HuH-7 (cell line): ENCODE measurements around the gene ELFN1.

ENCODE experiments used
- DNase-seq: peaks from one replicate; pipeline ENCODE4 v3.0.0; 2011; ENCODE audit warnings: low spot score

The ELFN1 gene

DNA sequence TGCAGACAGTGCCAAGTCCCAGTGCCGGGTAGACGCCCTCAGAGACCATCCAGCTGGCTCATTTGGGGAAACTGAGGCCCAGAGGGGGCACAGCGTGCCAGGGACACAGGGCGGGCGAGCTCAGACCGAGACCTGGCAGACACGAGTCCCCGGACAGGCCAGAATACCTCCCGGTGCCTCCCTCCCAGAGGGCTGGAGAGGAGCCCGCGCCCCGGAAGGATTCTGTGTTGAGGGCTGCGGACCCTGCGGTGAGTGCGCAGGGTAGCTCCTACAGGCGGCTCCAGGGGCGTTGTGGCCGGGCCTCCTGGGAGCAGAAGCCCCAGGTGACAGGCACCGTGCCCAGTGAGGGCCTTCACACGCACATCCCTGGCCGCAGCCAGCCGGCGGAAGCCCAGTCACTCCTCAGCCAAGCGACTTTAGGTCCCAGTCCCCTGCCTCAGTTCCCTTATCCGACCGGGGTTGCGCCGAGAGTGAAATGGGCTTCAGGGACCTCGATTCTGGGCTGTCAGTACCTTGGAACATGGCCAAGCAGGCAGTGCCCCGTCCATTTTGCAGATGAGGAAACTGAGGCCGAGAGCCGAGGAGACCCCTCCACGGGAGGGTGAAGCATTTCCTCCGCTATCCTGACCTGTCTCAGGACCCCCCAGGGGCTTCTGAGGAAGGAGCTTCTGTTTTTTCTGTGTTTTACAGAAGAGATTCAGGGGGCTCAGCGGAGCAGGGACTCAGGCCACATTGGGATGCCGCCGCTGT lies 73.6 kb downstream of the ELFN1 start:
- no peak for DNase-seq

GRCh38 chr7:1744296-1745017 lies 74.4 kb downstream of the ELFN1 start:
- no peak for DNase-seq

DNA sequence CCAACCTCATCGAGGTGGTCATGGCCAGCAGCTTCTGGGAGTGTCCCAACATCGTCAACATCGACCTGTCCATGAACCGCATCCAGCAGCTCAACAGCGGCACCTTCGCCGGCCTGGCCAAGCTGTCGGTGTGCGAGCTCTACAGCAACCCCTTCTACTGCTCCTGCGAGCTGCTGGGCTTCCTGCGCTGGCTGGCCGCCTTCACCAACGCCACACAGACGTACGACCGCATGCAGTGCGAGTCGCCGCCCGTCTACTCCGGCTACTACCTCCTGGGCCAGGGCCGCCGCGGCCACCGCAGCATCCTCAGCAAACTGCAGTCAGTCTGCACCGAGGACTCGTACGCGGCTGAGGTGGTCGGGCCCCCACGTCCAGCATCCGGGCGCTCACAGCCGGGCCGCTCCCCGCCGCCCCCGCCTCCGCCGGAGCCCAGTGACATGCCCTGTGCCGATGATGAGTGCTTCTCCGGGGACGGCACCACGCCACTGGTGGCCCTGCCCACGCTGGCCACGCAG lies 75.0 kb downstream of the ELFN1 start:
- no peak for DNase-seq

GRCh38 chr7:1745576-1746490 lies 75.8 kb downstream of the ELFN1 start:
- no peak for DNase-seq

DNA sequence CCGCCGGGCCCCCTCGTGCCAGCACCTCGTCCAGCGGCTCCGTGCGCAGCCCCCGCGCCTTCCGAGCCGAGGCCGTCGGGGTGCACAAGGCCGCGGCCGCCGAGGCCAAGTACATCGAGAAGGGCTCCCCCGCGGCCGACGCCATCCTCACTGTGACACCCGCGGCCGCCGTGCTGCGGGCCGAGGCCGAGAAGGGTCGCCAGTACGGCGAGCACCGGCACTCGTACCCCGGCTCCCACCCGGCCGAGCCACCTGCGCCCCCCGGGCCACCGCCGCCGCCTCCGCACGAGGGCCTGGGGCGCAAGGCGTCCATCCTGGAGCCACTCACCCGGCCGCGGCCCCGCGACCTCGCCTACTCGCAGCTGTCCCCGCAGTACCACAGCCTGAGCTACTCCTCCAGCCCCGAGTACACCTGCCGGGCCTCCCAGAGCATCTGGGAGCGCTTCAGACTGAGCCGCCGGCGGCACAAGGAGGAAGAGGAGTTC lies 76.5 kb downstream of the ELFN1 start:
- DNase-seq = no peak

DNA sequence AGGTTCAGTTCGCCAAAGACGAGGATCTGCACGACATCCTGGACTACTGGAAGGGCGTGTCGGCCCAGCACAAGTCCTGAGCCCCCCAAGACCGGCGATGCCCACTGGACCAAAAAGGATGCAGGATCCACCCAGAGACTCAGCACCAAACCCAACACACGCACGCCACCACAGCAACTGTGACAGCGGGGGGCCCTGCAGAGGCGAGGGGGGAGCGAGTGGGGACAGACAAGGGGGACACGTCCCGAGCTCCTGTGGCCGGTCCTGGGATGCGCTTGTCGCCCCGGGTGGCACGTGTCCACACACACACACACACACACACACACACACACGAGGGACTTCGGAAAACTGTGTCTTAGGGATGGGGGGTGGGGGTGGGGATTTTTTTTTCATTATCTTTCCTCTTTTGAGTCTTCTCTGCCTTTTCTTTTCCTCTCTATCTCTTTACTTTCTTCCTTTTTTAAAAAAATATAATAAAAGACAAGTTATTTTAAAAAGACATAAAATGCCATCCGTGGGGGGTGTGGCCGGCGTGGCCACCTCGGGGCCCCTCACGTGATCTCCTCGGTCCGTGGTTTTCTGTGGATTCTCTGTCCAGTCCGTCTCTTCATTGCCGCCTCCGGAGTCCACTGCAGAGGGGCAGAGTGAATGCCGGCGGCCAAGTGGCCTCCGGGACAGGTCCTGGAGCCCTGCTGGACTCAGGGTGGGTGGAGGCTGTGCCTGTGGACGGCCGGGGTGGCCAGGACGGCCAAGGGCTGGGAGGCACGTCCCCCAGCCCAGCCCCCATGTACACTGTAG lies 77.1 kb downstream of the ELFN1 start:
- no peak for DNase-seq

DNA sequence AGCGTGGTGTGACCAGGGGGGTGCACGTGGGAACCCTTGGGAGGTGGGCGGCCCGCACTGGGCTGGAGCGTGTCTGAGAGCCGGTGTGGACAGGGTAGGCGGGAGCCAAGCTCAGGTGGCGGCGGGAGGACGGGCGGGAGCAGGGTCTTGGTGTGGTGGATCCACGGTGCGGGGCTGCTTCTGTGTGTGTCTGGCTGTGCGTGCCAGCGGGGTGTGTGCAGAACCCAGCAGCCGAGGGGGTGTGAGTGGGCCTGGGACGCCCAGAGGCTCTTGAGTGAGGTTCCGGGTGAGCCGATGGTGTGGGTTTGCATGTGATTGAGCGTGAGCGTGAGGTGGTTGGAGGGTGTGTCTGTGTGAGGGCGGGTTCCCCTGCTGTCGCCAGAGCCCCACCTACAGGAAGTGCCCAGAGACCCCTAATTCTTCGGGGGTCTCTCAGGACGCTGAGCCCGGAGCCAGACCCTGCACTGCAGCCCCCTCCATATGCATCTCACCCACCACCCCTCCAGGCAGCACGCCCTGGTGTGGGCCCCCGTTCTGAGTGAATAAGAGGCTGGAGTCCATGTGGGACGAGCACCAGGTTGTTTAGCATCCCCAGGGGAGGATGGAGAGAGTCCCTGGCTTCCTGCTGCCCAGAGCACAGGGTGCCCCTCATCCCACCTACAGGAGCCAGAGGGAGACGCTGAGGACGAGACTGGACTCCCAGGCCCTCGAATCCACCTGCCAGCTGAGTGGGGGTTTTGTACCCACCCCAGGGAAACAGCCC lies 78.2 kb downstream of the ELFN1 start:
- DNase-seq = no peak

GRCh38 chr7:1748839-1749173 lies 78.7 kb downstream of the ELFN1 start:
- no peak for DNase-seq

GRCh38 chr7:1749351-1749863 lies 79.3 kb downstream of the ELFN1 start:
- no peak for DNase-seq

DNA sequence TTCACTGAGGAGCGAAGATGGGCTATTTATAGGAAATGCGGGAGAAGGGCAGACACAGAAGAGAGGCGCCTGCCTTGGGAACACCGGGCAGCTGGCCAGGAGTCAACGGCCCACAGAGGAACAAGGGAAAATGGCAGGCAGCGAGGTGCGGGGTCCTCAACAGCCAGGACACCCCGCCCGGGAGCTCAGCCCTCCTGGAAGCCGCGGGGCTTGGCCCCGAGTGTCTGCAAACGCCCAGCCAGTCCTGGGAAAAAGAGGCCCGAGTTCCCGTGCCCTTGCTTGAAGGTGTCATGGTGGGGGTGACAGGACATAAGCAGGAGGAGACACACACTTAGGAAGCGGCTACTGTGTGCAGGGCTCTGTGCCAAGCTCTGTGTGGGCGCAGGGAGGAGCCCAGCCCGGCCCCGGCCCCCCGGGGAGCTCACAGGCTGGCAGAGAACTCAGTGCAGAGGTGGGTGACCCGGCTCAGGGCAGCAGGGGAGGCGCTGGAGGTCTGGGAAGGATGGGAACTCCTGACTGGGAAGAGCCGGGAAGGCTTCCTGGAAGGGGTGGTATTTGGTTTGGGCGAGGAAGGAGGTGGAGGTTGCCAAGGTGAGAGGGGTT lies 79.9 kb downstream of the ELFN1 start:
- no peak for DNase-seq

GRCh38 chr7:1750541-1751021 lies 80.5 kb downstream of the ELFN1 start:
- DNase-seq = no peak

DNA sequence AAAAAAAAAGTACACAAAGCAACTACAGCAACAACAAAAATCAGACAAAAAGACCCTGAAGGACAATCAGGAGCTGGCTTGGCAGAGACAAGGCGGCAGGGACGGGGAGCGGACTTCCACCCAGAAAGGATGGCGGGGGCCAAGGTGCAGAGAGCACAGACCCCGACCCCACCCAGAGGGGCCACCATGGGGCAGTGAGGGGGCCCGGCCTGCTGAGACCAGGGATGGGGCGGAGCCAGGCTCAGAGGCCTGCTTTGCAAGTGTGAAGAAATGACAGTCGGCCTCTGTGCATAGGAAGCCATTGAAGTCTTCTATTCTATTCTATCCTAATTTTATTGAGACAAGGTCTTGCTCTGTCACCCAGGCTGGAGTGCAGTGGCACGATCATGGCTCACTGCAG lies 82.0 kb downstream of the ELFN1 start:
- DNase-seq = no peak

GRCh38 chr7:1752771-1753563 lies 82.9 kb downstream of the ELFN1 start:
- no peak for DNase-seq

- DNase-seq = no peak
These were observed 83.4 kb downstream of the ELFN1 start for GRCh38 chr7:1753564-1753867.

GRCh38 chr7:1754345-1754908 lies 84.3 kb downstream of the ELFN1 start:
- no peak for DNase-seq

DNA sequence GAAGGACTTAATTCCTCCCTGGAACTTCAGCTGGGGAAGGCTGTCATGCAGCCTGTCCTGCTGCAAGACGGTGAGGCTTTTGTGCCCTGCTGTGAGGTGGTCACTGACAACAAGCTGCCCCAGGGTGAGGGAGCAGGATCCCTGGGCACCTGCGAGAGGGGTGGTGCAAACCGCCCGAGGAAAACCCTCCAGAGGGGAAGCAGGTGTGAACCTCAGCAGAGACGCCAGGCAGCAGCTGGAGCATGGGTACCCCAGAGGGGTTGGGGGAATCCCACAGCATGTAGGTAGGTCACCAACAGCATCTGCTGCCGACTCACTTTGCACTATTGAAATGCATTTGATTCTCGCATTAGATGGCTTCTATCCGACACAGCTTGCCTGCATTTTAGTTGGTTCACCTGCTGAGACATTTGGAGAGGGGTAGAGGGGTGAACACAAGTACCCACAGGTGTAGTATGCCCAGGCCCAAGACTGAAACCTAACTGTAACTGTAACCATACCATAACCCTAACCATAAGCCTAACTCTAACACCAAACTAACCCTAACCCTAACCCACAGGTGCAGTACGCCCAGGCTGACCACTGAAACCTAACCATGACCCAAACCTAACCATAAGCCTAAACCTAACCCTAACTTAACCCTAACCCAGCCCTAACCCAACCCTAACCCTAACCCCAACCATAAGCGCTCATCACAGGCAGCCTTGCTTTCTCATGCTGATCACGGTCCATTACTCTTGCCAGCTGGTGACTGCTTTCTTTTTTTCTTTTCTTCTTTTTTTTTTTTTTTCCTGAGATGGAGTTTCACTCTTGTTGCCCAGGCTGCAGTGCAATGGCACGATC lies 85.9 kb downstream of the ELFN1 start:
- no peak for DNase-seq

DNA sequence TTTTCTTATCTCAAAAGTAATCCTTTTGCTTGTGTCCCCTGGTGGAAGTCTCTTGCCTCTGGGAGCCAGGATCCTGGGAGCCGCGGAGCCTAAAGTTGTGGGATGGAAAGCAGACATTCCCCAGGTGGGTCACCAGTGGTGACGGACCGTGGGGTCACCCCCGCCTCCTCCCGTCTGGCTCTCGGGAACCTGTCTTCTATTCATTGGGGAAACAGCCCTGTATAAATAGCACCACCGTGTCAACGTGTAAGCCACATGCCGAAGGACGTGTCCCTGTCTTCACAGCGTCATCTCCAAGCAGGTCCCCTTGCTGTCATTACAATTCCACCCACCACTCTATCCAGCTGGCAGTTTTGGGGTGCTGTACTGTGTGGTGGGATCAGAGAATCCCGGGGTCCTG lies 87.5 kb downstream of the ELFN1 start:
- DNase-seq = no peak
